HG03159 (cell line): ENCODE data around the gene EPM2A.
"Not testable (repeated sequence)": the region's sequence is repeated elsewhere in the genome, so short reads cannot be mapped to it uniquely, and the experiment has no call there.

ENCODE experiments used
- ATAC-seq: cut with Tn5 transposase; IDR thresholded peaks from one replicate; pipeline ENCODE4 v1.9.1; 2021; ENCODE audit warnings: mild to moderate bottlenecking, moderate library complexity; ENCODE audit not compliant: unreplicated experiment

Gene EPM2A

DNA sequence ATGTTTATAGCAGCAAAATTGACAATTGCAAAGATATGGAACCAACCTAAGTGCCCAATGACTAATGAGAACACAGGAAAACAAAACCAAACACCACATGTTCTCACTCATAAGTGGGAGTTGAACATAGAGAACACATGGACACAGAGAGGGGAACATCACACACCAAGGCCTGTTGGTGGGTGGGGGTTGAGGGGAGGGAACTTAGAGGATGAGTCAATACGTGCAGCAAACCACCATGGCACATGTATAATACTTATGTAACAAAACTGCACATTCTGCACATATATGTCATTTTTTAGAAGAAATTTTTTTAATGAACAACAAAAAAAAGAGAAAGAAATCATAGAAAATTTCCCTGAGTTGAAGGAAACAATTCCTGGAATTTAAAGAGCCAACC lies 3.9 kb downstream of the EPM2A start:
- ATAC-seq, result no peak

DNA sequence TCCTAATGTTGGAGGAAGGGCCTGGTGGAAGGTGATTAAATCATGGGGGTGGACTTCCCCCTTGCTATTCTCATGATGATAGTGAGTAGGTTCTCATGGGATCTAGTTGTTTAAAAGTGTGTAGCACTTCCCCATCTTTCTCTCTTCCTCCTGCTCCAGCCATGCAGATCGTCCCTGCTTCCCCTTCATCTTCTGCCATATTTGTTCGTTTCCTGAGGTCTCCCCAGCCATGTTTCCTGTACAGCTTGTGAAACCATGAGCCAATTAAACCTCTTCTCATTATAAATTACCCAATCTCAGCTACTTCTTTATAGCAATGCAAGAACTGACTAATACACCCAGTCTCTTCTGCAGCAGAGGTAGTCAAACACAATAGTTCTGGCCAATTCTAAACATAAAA lies 5.4 kb downstream of the EPM2A start:
- no peak for ATAC-seq

DNA sequence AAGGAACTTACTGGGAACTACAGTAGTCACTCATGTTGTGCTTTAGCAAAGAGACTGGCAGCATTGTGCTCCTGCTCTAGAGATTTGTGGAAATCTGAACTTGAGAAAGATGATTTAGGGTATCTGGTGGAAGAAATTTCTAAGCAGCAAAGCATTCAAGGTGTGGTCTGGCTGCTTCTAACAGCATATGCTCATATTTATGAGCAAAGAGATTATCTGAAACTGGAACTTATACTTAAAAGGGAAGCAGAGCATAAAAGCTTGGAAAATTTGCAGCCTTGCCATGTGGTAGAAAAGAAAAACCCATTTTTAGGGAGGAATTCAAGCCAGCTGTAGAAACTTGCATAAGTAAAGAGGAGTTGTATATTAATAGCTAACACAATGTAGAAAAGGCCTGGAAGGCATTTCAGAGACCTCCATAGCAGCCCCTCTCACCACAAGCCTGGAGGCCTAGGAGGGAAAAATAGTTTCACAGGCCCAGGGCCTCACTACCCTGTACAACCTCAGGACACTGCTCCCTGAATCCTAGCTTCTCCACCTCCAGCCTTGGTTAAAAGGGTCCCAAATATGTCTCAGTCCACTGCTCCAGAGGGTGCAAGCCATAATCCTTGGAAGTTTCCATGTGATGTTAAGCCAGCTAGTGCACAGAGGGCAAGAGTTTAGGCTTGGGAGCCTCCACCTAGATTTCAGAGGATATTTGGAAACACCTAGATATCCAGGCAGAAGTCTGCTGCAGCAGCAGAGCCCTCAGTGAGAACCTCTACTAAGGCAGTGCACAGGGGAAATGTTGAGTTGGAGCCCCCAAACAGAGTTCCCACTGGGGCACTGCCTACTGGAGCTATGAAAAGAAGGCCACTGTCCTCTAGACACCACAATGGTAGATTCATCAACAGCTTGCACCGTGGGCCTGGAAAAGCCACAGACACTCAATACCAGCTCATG lies 6.6 kb downstream of the EPM2A start:
- no peak for ATAC-seq

DNA sequence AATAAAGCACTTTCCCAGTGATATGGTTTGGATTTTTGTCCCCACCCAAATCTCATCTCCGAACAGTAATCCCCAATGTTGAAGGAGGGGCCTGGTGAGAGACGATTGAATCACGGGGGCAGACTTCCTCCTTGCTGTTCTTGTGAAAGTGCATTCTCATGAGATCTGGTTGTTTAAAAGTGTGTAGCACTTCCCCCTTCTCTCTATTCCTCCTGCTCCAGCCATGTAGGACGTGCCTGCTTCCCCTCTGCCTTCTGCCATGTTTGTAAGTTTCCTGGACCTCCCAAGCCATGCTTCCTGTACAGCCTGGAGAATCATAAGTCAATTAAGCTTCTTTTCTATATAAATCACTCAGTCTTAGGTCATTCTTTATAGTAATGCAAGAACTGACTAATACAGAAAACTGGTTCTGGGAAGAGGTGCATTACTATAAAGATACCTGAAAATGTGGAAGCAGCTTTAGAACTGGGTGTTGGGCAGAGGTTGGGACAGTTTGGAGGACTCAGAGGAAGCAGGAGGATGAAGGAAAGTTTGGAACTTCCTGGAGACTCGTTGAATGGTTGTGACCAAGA lies 7.4 kb downstream of the EPM2A start:
- no peak for ATAC-seq

DNA sequence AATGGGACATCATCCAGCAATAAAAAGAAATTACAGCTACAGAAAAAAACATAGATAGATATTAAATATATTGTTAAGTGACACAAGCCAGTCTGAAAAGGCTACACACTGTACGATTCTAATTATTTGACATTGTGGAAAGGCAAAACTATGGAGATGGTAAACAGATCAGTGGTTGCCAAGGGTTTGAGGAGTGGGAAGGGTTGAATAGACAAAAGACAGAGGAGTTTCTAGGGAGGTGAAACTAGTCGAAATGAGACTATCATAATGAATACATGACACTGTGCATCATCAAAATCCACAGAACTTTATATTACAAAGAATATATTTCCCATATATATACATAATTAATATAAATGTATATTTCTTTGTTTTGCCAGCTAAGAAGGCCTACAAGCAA lies 9.8 kb downstream of the EPM2A start:
- ATAC-seq, result no peak

DNA sequence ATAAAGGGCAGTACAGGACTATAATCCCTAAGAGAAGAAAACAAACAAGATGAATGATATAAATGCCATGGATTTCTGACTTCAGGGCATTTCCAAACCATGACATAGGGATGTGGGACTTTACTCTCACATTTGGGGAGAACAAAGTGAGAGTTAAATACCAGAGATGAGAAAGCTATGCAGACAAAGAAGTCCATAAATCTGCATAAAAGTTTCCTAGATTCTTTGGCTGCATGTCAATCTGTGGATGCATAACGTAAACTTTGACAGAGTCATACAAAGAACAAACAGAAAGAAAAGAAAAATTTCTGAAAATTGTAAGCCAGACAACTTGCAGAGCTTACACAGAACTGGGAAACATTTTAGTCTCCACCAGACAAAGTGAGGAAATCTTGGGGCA lies 11.7 kb downstream of the EPM2A start:
- ATAC-seq, result no peak

DNA sequence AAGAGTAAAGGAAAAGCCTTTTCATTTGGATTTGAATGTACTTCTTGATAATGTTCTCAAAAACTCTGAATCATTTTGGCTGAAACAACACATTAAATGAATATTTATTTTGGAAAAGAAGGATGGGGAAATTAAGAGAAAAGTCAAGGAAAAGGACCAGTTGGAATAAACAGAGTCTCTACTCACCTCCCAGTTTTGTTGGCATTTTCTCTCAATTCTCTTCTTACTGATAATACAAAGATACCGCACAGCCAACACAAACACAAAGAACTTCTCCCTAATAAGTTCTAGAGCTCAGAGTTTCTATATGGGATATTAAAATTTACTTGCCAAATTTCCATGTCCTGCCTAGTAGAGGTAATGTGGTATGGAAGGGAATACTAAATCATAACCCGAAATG lies 13.1 kb downstream of the EPM2A start:
- ATAC-seq, result no peak

DNA sequence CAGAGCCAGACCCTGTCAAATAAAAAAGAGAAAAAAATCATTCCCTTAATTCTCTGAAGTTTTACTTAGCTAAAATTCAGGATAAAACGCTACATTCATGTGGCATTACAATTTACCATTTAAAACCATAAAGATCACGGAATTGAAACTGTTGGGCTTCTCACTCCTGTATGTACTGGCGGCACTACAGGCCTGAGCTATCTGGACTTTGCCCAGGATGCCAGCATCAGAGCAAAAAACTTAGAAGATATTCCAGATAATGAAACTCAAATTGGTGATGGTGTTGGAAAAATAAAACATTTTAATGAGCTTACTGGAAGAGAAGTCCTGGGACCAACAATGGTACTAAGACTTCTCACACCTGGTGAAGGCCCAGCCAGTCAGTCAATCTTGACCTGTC lies 14.2 kb downstream of the EPM2A start:
- ATAC-seq, result no peak

DNA sequence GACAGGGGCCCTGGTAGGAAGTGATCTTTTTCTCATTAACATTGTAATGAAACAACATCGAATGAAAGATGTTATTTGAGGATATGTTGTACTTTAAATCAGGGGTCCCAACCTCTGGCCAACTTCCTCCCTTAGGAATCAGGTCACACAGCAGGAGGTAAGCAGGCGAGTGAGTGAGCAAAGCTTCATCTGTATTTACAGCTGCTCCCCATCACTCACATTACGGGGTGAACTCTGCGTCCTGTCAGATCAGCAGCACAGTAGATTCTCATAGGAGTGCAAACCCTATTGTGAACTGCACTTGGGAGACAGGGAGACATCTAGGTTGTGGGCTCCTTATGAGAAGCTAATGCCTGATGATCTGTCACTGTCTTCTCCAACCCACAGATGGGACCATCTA lies 19.9 kb downstream of the EPM2A start:
- ATAC-seq, result no peak

DNA sequence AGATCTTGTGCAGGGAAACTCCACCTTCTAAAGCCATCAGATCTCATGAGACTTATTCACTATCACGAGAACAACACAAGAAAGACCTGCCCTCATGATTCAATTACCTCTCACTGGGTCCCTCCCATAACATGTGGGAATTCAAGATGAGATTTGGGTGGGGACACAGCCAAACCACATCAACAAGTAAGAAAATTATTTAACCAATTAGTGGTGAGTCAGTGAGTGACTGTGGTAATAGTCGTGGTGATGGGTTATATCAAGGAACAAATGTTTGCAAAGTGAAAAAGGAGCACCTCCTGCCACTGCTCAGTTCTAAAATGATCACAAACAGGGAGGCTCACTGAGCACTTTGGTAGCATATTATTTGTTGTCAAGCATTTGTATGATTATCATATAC lies 20.6 kb downstream of the EPM2A start:
- ATAC-seq, result no peak

DNA sequence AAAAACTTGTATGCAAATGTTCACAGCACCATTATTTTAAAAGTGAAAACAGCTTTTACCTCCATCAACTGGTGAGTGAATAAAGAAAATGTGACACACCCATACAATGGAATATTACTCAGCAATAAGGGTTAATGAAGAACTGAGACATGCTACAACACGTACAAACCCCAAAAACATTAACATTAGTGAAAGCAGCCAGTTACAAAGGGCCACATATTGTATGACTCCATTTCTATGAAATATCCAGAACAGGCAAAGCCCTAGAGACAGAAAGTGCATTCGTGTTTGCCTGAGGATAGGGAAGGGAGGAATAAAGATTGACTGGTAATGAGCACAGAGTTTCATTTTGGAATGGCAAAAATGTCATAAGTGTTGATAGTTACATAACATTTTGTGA lies 21.5 kb downstream of the EPM2A start:
- no peak for ATAC-seq

DNA sequence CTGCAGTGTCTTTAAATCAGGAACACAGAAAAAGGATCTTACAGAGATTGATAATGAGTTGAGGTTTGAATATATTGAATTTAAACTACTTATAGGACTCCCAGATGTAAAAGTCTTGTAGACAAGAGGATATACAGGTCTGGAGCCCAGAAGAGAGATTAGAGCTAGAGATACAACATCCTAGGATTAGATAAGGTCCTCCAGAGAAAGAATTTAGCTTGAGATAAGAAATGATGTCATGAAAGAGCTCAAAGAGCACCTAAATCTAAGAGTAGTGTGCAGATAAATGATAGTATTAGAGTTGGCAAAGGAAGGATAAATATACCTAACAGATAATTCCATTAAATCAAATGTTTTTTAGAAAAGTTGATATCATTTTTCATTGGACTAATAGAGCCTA lies 23.9 kb downstream of the EPM2A start:
- no peak for ATAC-seq

DNA sequence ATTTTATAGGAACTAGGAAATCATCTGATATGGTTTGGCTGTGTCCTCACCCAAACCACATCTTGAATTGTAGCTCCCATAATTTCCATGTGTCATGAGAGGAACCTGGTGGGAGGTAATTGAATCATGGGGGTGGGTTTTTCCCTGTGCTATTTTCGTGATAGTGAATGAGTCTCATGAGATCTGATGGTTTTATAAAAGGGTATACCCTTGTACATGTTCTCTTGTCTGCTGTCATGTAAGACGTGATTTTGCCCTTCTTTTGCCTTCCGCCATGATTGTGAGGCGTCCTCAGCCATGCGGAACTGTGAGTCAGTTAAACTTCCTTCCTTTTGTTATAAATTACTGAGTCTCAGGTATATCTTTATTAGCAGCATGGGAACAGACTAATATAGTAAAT lies 27.9 kb downstream of the EPM2A start:
- ATAC-seq, result no peak

DNA sequence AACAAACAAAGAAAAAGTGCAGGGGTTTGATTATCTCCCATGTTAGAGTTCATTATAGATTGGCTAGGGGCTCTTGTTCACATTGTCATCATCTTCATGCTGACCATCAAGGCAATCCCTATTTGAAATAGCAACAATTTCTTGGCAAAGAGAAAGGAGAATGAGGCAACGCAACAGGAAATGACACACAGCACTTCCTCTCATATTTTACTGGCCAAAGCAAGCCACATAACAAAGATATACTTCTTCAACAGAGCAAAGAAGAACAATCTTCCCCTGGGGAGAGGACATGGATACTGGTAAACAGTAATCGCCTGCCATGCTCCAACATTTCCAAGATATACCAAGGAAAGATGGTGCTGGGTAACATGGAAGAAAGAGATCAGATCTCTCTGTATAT lies 29.8 kb downstream of the EPM2A start:
- ATAC-seq, result no peak

DNA sequence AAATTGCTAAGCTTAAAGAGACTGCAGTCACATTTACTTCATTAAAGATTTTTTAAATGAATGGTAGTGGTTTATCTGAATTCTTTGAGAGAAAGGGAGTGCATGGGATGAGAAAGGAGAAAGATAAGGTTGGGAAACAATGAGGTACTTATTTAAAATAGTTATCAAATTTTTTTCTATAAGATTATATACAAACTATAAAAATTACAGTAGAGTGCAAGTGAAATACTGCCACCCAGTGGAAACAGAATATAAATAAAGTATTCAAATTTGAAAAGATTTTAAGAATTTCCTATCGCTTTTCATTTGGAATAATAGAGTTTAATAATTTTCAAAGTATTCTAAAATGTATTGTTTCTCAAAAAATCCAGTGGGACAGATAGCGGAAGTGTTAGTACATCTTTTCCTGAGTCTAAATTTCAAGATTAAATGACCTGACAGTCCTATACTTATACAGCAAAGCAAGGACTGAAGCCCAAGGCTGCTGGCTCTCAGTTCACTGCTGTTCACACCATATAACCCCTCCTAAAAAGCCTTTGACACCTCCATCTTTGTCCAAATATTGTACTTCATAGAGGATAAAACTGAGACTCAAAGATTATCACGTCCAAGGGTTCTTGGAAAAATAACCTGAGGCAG lies 31.1 kb downstream of the EPM2A start:
- ATAC-seq, result no peak

DNA sequence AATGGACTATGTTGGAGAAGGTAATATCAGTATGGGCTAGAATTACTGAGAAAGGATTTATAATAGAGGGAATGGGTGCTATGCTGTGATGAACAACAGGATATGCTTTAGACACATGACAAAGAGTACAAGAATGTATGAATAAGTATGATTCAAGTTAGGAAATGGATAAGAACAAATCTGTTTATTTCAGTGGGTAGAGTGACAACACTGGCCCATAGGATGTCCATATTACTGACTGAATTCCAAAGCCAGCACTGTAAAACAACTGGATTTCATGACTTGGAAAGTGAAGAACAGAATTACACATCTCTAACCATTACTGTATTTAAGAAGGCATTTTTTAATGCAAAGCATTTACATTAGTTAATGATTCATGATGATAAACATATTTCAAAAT lies 35.9 kb downstream of the EPM2A start:
- ATAC-seq, result no peak

DNA sequence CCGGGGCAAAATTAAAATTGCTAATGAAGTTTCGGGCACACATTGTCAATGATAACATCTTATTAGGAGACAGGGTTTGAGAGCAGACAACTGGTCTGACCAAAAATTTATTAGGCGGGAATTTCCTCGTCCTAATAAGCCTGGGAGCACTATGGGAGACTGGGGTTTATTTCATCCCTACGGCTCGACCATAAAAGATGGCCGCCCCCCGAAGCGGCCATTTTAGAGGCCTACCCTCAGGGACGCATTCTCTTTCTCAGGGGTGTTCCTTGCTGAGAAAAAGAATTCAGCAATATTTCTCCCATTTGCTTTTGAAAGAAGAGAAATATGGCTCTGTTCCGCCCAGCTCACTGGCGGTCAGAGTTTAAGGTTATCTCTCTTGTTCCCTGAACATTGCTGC lies 37.9 kb downstream of the EPM2A start:
- not testable (repeated sequence) for ATAC-seq

DNA sequence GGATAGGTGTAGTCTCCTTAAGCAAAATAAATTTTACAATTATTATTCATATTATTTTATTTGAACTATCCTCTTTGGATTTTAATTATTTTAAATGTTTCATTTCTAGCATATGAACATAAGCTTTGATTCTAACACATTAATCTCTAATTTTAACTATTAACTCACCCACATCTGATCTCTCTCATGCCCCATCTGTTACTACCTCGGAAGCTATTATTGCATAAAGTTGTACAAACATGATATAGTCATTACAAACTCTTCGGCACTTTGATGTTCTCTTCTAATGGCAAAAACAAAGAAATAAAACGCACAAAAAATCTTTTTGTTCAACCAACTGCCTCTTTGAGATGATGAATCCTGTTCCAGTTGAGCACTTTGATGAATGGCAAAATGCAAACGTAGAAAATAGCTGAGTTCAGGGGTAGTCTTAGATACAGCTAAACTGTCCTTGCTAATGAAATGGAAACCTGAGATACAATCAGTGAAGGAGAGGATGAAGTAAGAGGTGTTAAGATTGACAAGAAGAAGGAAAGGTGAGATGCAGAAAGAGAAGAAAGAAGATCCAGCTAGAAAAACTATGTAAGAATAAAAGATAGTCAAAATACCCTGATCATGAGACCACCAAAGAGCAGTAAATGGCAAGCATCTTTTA lies 41.1 kb downstream of the EPM2A start:
- ATAC-seq, result no peak

DNA sequence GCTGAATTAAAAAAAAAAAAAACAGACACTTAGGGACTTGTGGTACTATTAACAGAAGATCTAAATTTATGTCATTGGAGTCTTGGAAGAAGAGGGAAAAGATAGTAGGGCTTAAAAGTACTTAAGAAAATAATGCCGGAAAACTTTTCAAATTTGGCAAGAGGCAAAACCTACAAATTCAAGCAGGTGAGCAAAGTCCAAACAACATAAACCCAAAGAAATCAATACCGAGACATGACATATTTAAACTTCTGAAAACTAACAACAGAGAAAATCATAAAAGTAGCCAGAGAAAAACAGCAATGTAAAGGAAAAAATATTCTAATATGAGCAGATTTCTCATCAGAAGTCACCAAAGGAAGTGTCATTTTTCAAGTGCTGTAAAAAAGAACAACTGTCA lies 44.4 kb downstream of the EPM2A start:
- no peak for ATAC-seq

DNA sequence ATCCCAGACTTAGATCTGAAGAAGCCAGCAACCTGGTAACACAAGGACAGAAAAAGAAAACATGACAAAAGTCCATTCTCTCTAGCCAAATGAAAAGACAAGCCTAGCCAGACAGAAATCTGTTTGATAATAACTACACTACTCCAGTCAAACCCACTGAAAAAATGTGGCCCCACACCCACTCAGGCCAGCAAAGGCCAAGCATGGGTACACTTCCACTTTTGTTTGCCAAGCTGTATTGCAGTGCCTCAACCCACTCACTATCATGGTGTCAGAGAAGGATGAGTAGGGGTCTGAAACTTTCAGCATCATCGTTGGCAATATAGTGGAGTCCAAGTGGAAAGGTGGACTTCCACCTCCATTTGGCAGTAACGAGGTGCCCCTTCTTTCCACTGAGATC lies 45.8 kb downstream of the EPM2A start:
- no peak for ATAC-seq

DNA sequence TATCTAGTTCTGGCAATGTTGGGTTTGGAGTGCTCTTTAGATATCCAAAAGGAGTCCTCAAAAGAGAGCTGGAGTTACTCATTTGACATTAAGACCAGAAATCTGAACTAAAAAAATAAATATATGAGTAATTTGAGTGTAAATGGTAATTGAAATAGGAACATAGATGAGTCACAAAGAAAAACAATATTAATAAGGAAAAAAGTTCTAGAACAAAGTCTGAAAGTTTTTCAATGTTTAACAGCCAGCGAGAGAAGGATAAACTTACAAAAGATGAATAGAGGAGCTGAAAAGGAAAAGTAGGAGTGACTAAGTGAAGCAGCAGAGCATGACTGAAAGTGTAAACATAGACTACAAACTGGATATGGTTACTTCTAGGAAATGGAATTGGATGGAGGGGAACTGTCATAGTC lies 46.8 kb downstream of the EPM2A start:
- ATAC-seq, result no peak

DNA sequence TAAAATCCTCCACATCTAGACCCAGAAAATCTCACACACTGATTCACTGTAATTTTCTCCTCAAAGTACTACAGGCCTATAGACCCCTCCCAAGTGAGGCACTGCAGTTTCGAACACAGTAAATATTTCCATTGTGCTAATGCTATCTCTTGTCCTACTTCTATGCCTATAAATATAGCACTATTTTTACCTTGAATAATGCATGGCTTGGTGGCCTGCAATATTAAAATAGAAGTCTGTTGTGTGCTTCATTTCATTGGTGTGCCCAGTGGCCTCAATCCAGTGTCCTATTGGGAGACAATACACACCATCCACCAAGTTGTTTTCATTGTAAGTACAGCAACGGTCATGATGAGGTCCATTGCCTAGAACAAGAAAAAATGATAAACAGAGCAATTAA lies 49.4 kb downstream of the EPM2A start:
- ATAC-seq, result no peak
